Measurements from ENCODE around the gene C1orf141. TPM values are rescaled to one million over a fixed set of nuclear protein-coding genes. Genes with fewer than 3 reads are reported as not detected.

The C1orf141 gene
- total and polyA plus RNA-seq, 2 of the 8 experiments (the other 6 are each of a cell fraction or from before 2014, with no cell fraction given) = not detected

DNA sequence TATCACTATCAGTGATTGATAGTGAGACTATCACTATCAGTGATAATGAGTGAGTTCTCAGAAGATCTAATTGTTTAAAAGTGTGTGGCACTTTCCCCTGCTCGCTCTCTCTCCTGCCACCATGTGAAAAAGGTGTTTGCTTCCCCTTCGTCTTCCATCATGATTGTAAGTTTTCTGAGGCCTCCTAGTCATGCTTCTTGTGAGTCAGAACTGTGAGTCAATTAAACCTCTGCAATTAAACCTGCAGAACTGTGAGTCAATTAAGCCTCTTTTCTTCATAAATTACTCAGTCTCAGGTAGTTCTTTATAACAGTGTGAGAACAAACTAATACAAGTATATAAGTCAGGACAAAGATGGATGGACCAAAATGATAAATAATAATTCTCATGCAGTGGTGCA is 24.5 kb upstream of the C1orf141 start (continued):
- TF ChIP-seq EP300 (IDR thresholded peaks at IDR 0.05; ENCODE audit: borderline replicate concordance in 1 of 2, low read depth in 2 of 2, low read length in 2 of 2) (no peak), CHD2 (IDR thresholded peaks at IDR 0.05; ENCODE audit: low read length) (no peak), EGR1 (IDR thresholded peaks at IDR 0.05; ENCODE audit: borderline replicate concordance, low read depth, low read length) (no peak), RFX5 (IDR thresholded peaks at IDR 0.05; ENCODE audit: borderline replicate concordance, low read depth, low read length) (no peak), POLR2AphosphoS5 (IDR thresholded peaks at IDR 0.05; ENCODE audit: low read depth, low read length) (no peak), TBP (IDR thresholded peaks at IDR 0.05; ENCODE audit: low read depth, low read length) (no peak)

All from H1 (cell line).